Caco-2 (cell line): ENCODE measurements around the gene EXOSC5. TPM values are rescaled to one million over a fixed set of nuclear protein-coding genes. Genes with fewer than 3 reads are reported as not detected.

Source experiments
- BruUV-seq: library from RNA; stranded (reverse); fragments of 400-500 nt; replicated peaks from 2 replicates; lab custom pipeline; 2021; lab: Mats Ljungman, UMichigan
- CTCF ChIA-PET: fragments of 300-600 bp; sonication (Branson Sonifier 250); formaldehyde crosslinking; loops from one replicate; lab custom pipeline; 2022; ENCODE audit warnings: antibody characterized with exemption; lab: Charles Lee
- POLR2A ChIA-PET: fragments of 300-600 bp; sonication (Branson Sonifier 250); formaldehyde crosslinking; loops from one replicate; lab custom pipeline; 2022; ENCODE audit warnings: antibody characterized with exemption; lab: Charles Lee
- DNase-seq, 2 experiments: peaks; one replicate each; pipeline versions ENCODE4 v3.0.0 to v3.0.0-alpha.2; 2020 to 2022
- H3K27me3 ChIP-seq: replicated peaks from 2 replicates; pipeline ENCODE4 v1.6.0; 2011; ENCODE audit warnings: low read length; ENCODE audit not compliant: control insufficient read depth, insufficient read depth
- H3K36me3 ChIP-seq: 2 replicates; pipeline ENCODE4 v1.5.1; 2011; ENCODE audit warnings: low read length; ENCODE audit not compliant: control insufficient read depth, insufficient read depth
- H3K4me1 ChIP-seq: fragments of 250-450 bp; sonication (Bioruptor Pico); 2 replicates; pipeline ENCODE4 v1.5.1; 2020; ENCODE audit warnings: mild to moderate bottlenecking
- H3K4me3 ChIP-seq: 2 replicates; pipeline ENCODE4 v1.5.1; 2011; ENCODE audit warnings: low read depth, mild to moderate bottlenecking, control low read depth, low read length
- H3K9me3 ChIP-seq: fragments of 250-450 bp; sonication (Bioruptor Pico); 2 replicates; pipeline ENCODE4 v1.5.1; 2020; ENCODE audit warnings: mild to moderate bottlenecking, moderate library complexity
- H3K27ac Mint-ChIP-seq: one replicate; pipeline ENCODE4 v1.8.0; 2022; ENCODE audit warnings: mixed read lengths; ENCODE audit not compliant: unreplicated experiment
- H3K27me3 Mint-ChIP-seq: one replicate; pipeline ENCODE4 v1.8.0; 2022; ENCODE audit warnings: mixed read lengths; ENCODE audit not compliant: insufficient read depth, unreplicated experiment
- H3K36me3 Mint-ChIP-seq: one replicate; pipeline ENCODE4 v1.8.0; 2022; ENCODE audit warnings: mild to moderate bottlenecking, mixed read lengths; ENCODE audit not compliant: insufficient read depth, unreplicated experiment
- H3K4me1 Mint-ChIP-seq: one replicate; pipeline ENCODE4 v1.8.0; 2022; ENCODE audit warnings: low read depth, mixed read lengths; ENCODE audit not compliant: unreplicated experiment
- H3K4me3 Mint-ChIP-seq: one replicate; pipeline ENCODE4 v1.8.0; 2022; ENCODE audit warnings: mild to moderate bottlenecking, moderate library complexity, mixed read lengths; ENCODE audit not compliant: unreplicated experiment
- H3K9me3 Mint-ChIP-seq: one replicate; pipeline ENCODE4 v1.8.0; 2022; ENCODE audit warnings: mixed read lengths; ENCODE audit not compliant: unreplicated experiment
- CTCF ChIP-seq, 2 experiments: fragments of 200-600 bp in 1 of 2; IDR thresholded peaks; 1 replicate in 1 of 2; 2 replicates in 1 of 2; pipeline versions ENCODE4 v1.5.1 to v1.8.0; 2011 to 2022; ENCODE audit warnings: antibody characterized with exemption in 1 of 2, control low read depth in 1 of 2, inconsistent platforms in 1 of 2, low read depth in 1 of 2, low read length in 1 of 2, mild to moderate bottlenecking in 1 of 2, moderate library complexity in 1 of 2; ENCODE audit not compliant: insufficient read depth in 1 of 2, severe bottlenecking in 1 of 2, unreplicated experiment in 1 of 2
- intact Hi-C: fragments of 100-400 bp; cut with micrococcal nuclease; formaldehyde crosslinking; loops from one replicate; pipeline ENCODE4 v1.10.0; 2022; ENCODE audit not compliant: unreplicated experiment
- total RNA-seq: library from RNA; stranded (reverse); gene quantifications from 2 replicates; pipeline ENCODE4 v1.2.3, GENCODE V29; 2022

Gene EXOSC5
- total RNA-seq, 1 experiment from 2014 or later: 36.6 TPM

- no peaks in the 10 kb centered on the region for H3K36me3 ChIP-seq
- H3K9me3 ChIP-seq: no peaks in the 10 kb centered on the region
- Mint-ChIP-seq H3K4me1 (no peaks in the 10 kb centered on the region), H3K4me3 (no peak overlapping the region), H3K36me3 (no peaks in the 10 kb centered on the region), H3K9me3 (no peaks in the 10 kb centered on the region), H3K27me3 (no peaks in the 10 kb centered on the region), H3K27ac (no peak overlapping the region)
- TF ChIP-seq CTCF (IDR thresholded peaks at IDR 0.05; ENCODE audit: insufficient read depth in 1 of 2, low read depth in 1 of 2, low read length in 1 of 2, severe bottlenecking in 1 of 2, unreplicated experiment in 1 of 2): peak in 1 of 2 experiments; percentile 21
- CTCF ChIA-PET: no interaction called here
- intact Hi-C loops: no loop called here
- H3K27me3 ChIP-seq: no peaks in the 10 kb centered on the region
- no TSS peak for BruUV-seq
- no peak for DNase-seq
- POLR2A ChIA-PET: no interaction called here
- H3K4me3 ChIP-seq: no peak overlapping the region
- H3K4me1 ChIP-seq: no peaks in the 10 kb centered on the region
These were observed 19.0 kb downstream of the EXOSC5 start for GRCh38 chr19:41377977-41378709.

GRCh38 chr19:41376998-41377365, 20.2 kb downstream of the EXOSC5 start:
- ChIA-PET POLR2A (interaction anchor here (1.3 kb wide), 1 partner anchor 13 kb away, joined by 3 read pairs; no protein-coding TSS in a partner anchor), CTCF (no interaction called here)
- H3K9me3 ChIP-seq: no peaks in the 10 kb centered on the region
- no peak for DNase-seq
- BruUV-seq: no TSS peak
- no peaks in the 10 kb centered on the region for H3K27me3 ChIP-seq
- Mint-ChIP-seq H3K27ac (no peak overlapping the region), H3K4me3 (peak overlapping the region; percentile 17), H3K9me3 (no peaks in the 10 kb centered on the region), H3K27me3 (no peaks in the 10 kb centered on the region), H3K4me1 (no peaks in the 10 kb centered on the region), H3K36me3 (no peaks in the 10 kb centered on the region)
- no peaks in the 10 kb centered on the region for H3K4me1 ChIP-seq
- no peak for TF ChIP-seq CTCF (IDR thresholded peaks at IDR 0.05; ENCODE audit: insufficient read depth in 1 of 2, low read depth in 1 of 2, low read length in 1 of 2, severe bottlenecking in 1 of 2, unreplicated experiment in 1 of 2)
- H3K36me3 ChIP-seq: no peaks in the 10 kb centered on the region
- intact Hi-C loops: no loop called here
- peak overlapping the region; percentile 51 for H3K4me3 ChIP-seq

GRCh38 chr19:41376241-41376997, 20.7 kb downstream of the EXOSC5 start, which contains the start of gene TMEM91:
TSS of gene TMEM91 (plus strand) at chr19:41376533. CDS start at chr19:41378310, 1,777 bp downstream.
- no peaks in the 10 kb centered on the region for H3K9me3 Mint-ChIP-seq
- DNase-seq: peak in 1 of 2 experiments; percentile 37
- Histone ChIP-seq H3K36me3 (no peaks in the 10 kb centered on the region), H3K4me3 (peak within 1 kb of the TSS; percentile 51), H3K27me3 (no peaks in the 10 kb centered on the region), H3K9me3 (no peaks in the 10 kb centered on the region), H3K4me1 (no peaks in the 10 kb centered on the region)
- no peak within 1 kb of the TSS for H3K27ac Mint-ChIP-seq
- no peak for TF ChIP-seq CTCF (IDR thresholded peaks at IDR 0.05; ENCODE audit: insufficient read depth in 1 of 2, low read depth in 1 of 2, low read length in 1 of 2, severe bottlenecking in 1 of 2, unreplicated experiment in 1 of 2)
- no peaks in the 10 kb centered on the region for H3K36me3 Mint-ChIP-seq
- ChIA-PET POLR2A (interaction anchor here (0.5 to 1.3 kb wide), 2 partner anchors 11 to 13 kb away, joined by 3 to 4 read pairs; no protein-coding TSS in a partner anchor), CTCF (no interaction called here)
- BruUV-seq: no TSS peak
- H3K4me3 Mint-ChIP-seq: peak within 1 kb of the TSS; percentile 17
- H3K4me1 Mint-ChIP-seq: no peaks in the 10 kb centered on the region
- intact Hi-C loops: no loop called here
- H3K27me3 Mint-ChIP-seq: no peaks in the 10 kb centered on the region
